GM12874 (cell line): ENCODE measurements around the gene SERPING1.

ENCODE experiments used
- CTCF ChIP-seq: IDR thresholded peaks from 2 replicates; pipeline ENCODE4 v1.5.1; 2011; ENCODE audit warnings: low read depth, mild to moderate bottlenecking, control low read depth, low read length, moderate library complexity; ENCODE audit not compliant: insufficient read depth

Gene SERPING1

GRCh38 chr11:57597461-57597915 is at the start of gene SERPING1:
SERPING1 (plus strand) TSS chr11:57597685; CDS start chr11:57598271, 586 bp downstream.
- no peak for TF ChIP-seq CTCF

GRCh38 chr11:57547854-57548377 is 49.6 kb upstream of the SERPING1 start:
- TF ChIP-seq CTCF, result no peak

GRCh38 chr11:57549983-57550382 is 47.5 kb upstream of the SERPING1 start:
- TF ChIP-seq CTCF, result no peak

DNA sequence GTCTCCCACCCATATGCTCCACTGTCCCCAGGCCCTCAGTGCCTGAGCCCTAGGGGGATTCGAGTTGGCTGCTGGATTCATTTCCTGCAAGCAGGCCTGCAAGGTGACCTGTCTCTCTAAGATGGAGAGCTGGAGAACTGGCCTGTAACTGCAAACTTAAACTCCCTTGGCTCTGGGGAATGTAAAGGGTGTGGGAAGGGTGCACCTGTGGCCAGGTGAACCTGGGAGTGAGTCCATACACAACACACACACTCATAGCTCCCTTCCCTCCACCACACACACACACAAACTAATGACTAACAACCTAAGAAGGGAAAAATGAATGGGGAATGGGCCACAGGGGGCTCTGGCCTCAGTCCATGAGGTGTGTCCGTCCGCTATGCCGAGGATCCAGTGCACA is 45.5 kb upstream of the SERPING1 start:
- TF ChIP-seq CTCF, result no peak

DNA sequence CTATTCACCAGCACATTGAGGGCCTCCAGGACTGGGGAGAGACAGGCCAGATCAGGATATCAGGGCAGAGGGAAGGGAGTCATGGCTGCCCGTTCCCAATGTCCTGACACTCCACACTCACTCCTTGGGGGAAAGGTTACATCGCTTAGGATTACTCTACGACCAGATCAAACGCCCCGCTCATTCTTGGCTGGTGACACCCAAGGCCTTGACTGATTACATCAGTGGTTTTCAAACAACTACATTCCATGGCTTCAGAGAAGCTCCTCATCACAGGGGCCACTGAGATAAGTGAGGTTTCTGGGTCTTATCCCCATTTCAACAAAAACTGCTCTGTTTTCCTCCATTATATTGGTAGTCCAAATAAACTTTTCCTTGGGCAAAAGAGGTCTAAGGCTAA is 45.0 kb upstream of the SERPING1 start:
- TF ChIP-seq CTCF, result no peak

- TF ChIP-seq CTCF, result no peak
These were observed 42.1 kb upstream of the SERPING1 start for GRCh38 chr11:57555393-57555792.

GRCh38 chr11:57556041-57556440 is 41.4 kb upstream of the SERPING1 start:
- no peak for TF ChIP-seq CTCF
